ENCODE measurements around the gene COMP.

The COMP gene

GRCh38 chr19:18782559-18783225 is 8.4 kb downstream of the COMP start:
- DNase-seq: no peak

- no peak for DNase-seq
Observed at GRCh38 chr19:18781885-18782527, 9.1 kb downstream of the COMP start.

GRCh38 chr19:18781047-18781600 is 10.0 kb downstream of the COMP start:
- DNase-seq: no peak

- no peak for DNase-seq
Observed at GRCh38 chr19:18780631-18781030, 10.5 kb downstream of the COMP start.

GRCh38 chr19:18780081-18780480 is 11.0 kb downstream of the COMP start:
- DNase-seq: no peak

GRCh38 chr19:18778826-18779495 is 12.1 kb downstream of the COMP start:
- no peak for DNase-seq

GRCh38 chr19:18778076-18778389 is 13.1 kb downstream of the COMP start:
- DNase-seq: no peak

- no peak for DNase-seq
Observed at GRCh38 chr19:18777301-18778075, 13.6 kb downstream of the COMP start.

- DNase-seq: no peak
Observed at GRCh38 chr19:18776736-18777135, 14.4 kb downstream of the COMP start.

GRCh38 chr19:18776288-18776594 is 14.9 kb downstream of the COMP start:
- no peak for DNase-seq

GRCh38 chr19:18775586-18776287 is 15.4 kb downstream of the COMP start:
- DNase-seq: no peak

GRCh38 chr19:18774782-18775444 is 16.2 kb downstream of the COMP start:
- no peak for DNase-seq

- DNase-seq: no peak
Observed at GRCh38 chr19:18774107-18774506, 17.0 kb downstream of the COMP start.

GRCh38 chr19:18773682-18774081 is 17.4 kb downstream of the COMP start:
- DNase-seq: no peak

GRCh38 chr19:18772620-18773587 is 18.2 kb downstream of the COMP start:
- DNase-seq: no peak

GRCh38 chr19:18771328-18772242 is 19.5 kb downstream of the COMP start:
- no peak for DNase-seq

GRCh38 chr19:18770663-18771327 is 20.3 kb downstream of the COMP start:
- DNase-seq: no peak

GRCh38 chr19:18769989-18770528 is 21.0 kb downstream of the COMP start:
- no peak for DNase-seq

All from activated CD4-positive, alpha-beta T cell treated with anti-CD3 and anti-CD28 coated beads for 4 hours (primary cell).